ENCODE results near the gene TRPM7.

DNA sequence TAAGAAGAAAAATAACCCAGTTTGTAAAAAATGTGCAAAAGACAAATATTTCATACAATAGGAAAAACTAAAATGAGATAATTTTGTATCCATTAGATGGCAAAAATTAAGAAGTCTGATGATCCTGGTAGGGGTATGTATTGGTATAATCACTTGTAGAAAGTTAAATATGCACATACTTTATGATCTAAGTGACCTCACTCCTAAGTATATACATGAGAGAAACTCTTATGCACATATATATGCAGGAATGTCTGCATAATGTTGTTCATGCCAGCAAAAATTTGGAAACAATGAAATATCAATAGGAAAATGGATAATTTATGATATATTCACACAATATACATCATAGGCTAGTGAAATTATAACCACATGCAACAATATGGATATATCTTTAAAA is 173.6 kb downstream of the TRPM7 start:
- TF ChIP-seq, protein P1, sequence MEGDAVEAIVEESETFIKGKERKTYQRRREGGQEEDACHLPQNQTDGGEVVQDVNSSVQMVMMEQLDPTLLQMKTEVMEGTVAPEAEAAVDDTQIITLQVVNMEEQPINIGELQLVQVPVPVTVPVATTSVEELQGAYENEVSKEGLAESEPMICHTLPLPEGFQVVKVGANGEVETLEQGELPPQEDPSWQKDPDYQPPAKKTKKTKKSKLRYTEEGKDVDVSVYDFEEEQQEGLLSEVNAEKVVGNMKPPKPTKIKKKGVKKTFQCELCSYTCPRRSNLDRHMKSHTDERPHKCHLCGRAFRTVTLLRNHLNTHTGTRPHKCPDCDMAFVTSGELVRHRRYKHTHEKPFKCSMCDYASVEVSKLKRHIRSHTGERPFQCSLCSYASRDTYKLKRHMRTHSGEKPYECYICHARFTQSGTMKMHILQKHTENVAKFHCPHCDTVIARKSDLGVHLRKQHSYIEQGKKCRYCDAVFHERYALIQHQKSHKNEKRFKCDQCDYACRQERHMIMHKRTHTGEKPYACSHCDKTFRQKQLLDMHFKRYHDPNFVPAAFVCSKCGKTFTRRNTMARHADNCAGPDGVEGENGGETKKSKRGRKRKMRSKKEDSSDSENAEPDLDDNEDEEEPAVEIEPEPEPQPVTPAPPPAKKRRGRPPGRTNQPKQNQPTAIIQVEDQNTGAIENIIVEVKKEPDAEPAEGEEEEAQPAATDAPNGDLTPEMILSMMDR (IDR thresholded peaks at IDR 0.05; ENCODE audit: low read depth, low read length, poor library complexity, severe bottlenecking): no peak
- TF ChIP-seq EZH2phosphoT487 (IDR thresholded peaks at IDR 0.05; ENCODE audit: borderline replicate concordance, low read length): no peak
